Nephron (organoid): ENCODE results near the gene KCNG2.

ENCODE experiments used
- H3K27ac Mint-ChIP-seq, 3 experiments: 2 replicates each; pipeline ENCODE4 v1.8.0; 2020; ENCODE audit warnings: mixed read lengths in 3 of 3, mild to moderate bottlenecking in 2 of 3, moderate library complexity in 1 of 3
- H3K27me3 Mint-ChIP-seq: 2 replicates; pipeline ENCODE4 v1.8.0; 2021; ENCODE audit warnings: low read depth, mild to moderate bottlenecking, moderate library complexity, mixed read lengths
- H3K36me3 Mint-ChIP-seq: 2 replicates; pipeline ENCODE4 v1.8.0; 2020; ENCODE audit warnings: low read depth, mixed read lengths
- H3K4me1 Mint-ChIP-seq: 2 replicates; pipeline ENCODE4 v1.8.0; 2020; ENCODE audit warnings: mixed read lengths
- H3K4me3 Mint-ChIP-seq, 3 experiments: 2 replicates each; pipeline ENCODE4 v1.8.0; 2020; ENCODE audit warnings: mild to moderate bottlenecking in 3 of 3, mixed read lengths in 3 of 3, moderate library complexity in 2 of 3
- H3K9me3 Mint-ChIP-seq: 2 replicates; pipeline ENCODE4 v1.8.0; 2020; ENCODE audit warnings: mixed read lengths
- CTCF ChIP-seq, 3 experiments: fragments of 200-600 bp; sonication (generic); IDR thresholded peaks; one replicate each; pipeline ENCODE4 v1.5.0; 2021; ENCODE audit warnings: antibody characterized with exemption in 3 of 3; ENCODE audit not compliant: unreplicated experiment in 3 of 3

The KCNG2 gene

GRCh38 chr18:79776674-79777073 lies 21.1 kb upstream of the KCNG2 start:
- Mint-ChIP-seq H3K9me3 (peaks cover 5% of the 10 kb centered on the region), H3K27me3 (peaks cover 40% of the 10 kb centered on the region), H3K4me1 (no peaks in the 10 kb centered on the region), H3K27ac (no peak overlapping the region), H3K4me3 (no peak overlapping the region), H3K36me3 (no peaks in the 10 kb centered on the region)
- TF ChIP-seq CTCF (IDR thresholded peaks at IDR 0.05; ENCODE audit: unreplicated experiment in 3 of 3) = no peak

GRCh38 chr18:79778291-79778791 lies 19.4 kb upstream of the KCNG2 start:
- TF ChIP-seq CTCF (IDR thresholded peaks at IDR 0.05; ENCODE audit: unreplicated experiment in 3 of 3) = no peak
- Mint-ChIP-seq H3K9me3 (peaks cover 5% of the 10 kb centered on the region), H3K27me3 (peaks cover 45% of the 10 kb centered on the region), H3K4me3 (no peak overlapping the region), H3K4me1 (no peaks in the 10 kb centered on the region), H3K36me3 (no peaks in the 10 kb centered on the region), H3K27ac (no peak overlapping the region)

- no peak for TF ChIP-seq CTCF (IDR thresholded peaks at IDR 0.05; ENCODE audit: unreplicated experiment in 3 of 3)
- Mint-ChIP-seq H3K4me1 (no peaks in the 10 kb centered on the region), H3K9me3 (peaks cover 3% of the 10 kb centered on the region)
These were observed 18.6 kb upstream of the KCNG2 start for GRCh38 chr18:79779021-79779699.

GRCh38 chr18:79779700-79780190 lies 18.0 kb upstream of the KCNG2 start:
- no peak for TF ChIP-seq CTCF (IDR thresholded peaks at IDR 0.05; ENCODE audit: unreplicated experiment in 3 of 3)
- peaks cover 3% of the 10 kb centered on the region for H3K4me1 Mint-ChIP-seq
- H3K4me3 Mint-ChIP-seq = no peak overlapping the region
- no peaks in the 10 kb centered on the region for H3K36me3 Mint-ChIP-seq
- peaks cover 3% of the 10 kb centered on the region for H3K9me3 Mint-ChIP-seq
- no peak overlapping the region for H3K27ac Mint-ChIP-seq
- peaks cover 58% of the 10 kb centered on the region for H3K27me3 Mint-ChIP-seq

More at GRCh38 chr18:79779021-79779699, 18.6 kb upstream of the KCNG2 start:
- Mint-ChIP-seq H3K36me3 (no peaks in the 10 kb centered on the region), H3K27ac (no peak overlapping the region), H3K27me3 (peaks cover 52% of the 10 kb centered on the region), H3K4me3 (no peak overlapping the region)

GRCh38 chr18:79780547-79780946 lies 17.2 kb upstream of the KCNG2 start:
- peaks cover 3% of the 10 kb centered on the region for H3K9me3 Mint-ChIP-seq
- no peaks in the 10 kb centered on the region for H3K36me3 Mint-ChIP-seq
- H3K4me1 Mint-ChIP-seq = peaks cover 6% of the 10 kb centered on the region
- no peak overlapping the region for H3K27ac Mint-ChIP-seq
- no peak overlapping the region for H3K4me3 Mint-ChIP-seq
- TF ChIP-seq CTCF (IDR thresholded peaks at IDR 0.05; ENCODE audit: unreplicated experiment in 3 of 3) = no peak
- H3K27me3 Mint-ChIP-seq = peaks cover 61% of the 10 kb centered on the region
